ENCODE results near the gene UBL4A. TPM values are rescaled to one million over a fixed set of nuclear protein-coding genes. Genes with fewer than 3 reads are reported as not detected.

The UBL4A gene
- total RNA-seq, 1 experiment from 2014 or later = 41.3 TPM

- no peaks in the 10 kb centered on the region for H3K9me3 Mint-ChIP-seq (ENCODE audit: low read depth, unreplicated experiment)
- intact Hi-C loops (cut with micrococcal nuclease; ENCODE audit: unreplicated experiment) = no loop called here
- H3K4me3 Mint-ChIP-seq (ENCODE audit: low read depth, unreplicated experiment) = no peak overlapping the region
- no peaks in the 10 kb centered on the region for H3K27me3 Mint-ChIP-seq (ENCODE audit: unreplicated experiment)
- CTCF ChIA-PET = no interaction called here
- peaks cover 28% of the 10 kb centered on the region for H3K36me3 Mint-ChIP-seq (ENCODE audit: insufficient read depth, unreplicated experiment)
- no TSS peak for BruUV-seq (replicated peaks)
- peaks cover 6% of the 10 kb centered on the region for H3K4me1 Mint-ChIP-seq (ENCODE audit: low read depth, unreplicated experiment)
- TF ChIP-seq CTCF (IDR thresholded peaks at IDR 0.05; ENCODE audit: unreplicated experiment) = no peak
- H3K27ac Mint-ChIP-seq (ENCODE audit: unreplicated experiment) = no peak overlapping the region
- DNase-seq = no peak
These were observed 25.3 kb upstream of the UBL4A start for GRCh38 chrX:154511761-154512160.

- H3K9me3 Mint-ChIP-seq (ENCODE audit: low read depth, unreplicated experiment) = no peaks in the 10 kb centered on the region
- no peak overlapping the region for H3K27ac Mint-ChIP-seq (ENCODE audit: unreplicated experiment)
- peaks cover 18% of the 10 kb centered on the region for H3K36me3 Mint-ChIP-seq (ENCODE audit: insufficient read depth, unreplicated experiment)
- no peak for DNase-seq
- no TSS peak for BruUV-seq (replicated peaks)
- H3K27me3 Mint-ChIP-seq (ENCODE audit: unreplicated experiment) = no peaks in the 10 kb centered on the region
- no peak for TF ChIP-seq CTCF (IDR thresholded peaks at IDR 0.05; ENCODE audit: unreplicated experiment)
- no peak overlapping the region for H3K4me3 Mint-ChIP-seq (ENCODE audit: low read depth, unreplicated experiment)
- CTCF ChIA-PET = no interaction called here
- intact Hi-C loops (cut with micrococcal nuclease; ENCODE audit: unreplicated experiment) = no loop called here
- no peaks in the 10 kb centered on the region for H3K4me1 Mint-ChIP-seq (ENCODE audit: low read depth, unreplicated experiment)
These were observed 23.0 kb upstream of the UBL4A start for GRCh38 chrX:154509455-154509854.

GRCh38 chrX:154508384-154508745 is 21.9 kb upstream of the UBL4A start:
- Mint-ChIP-seq H3K9me3 (ENCODE audit: low read depth, unreplicated experiment) (no peaks in the 10 kb centered on the region), H3K27me3 (ENCODE audit: unreplicated experiment) (no peaks in the 10 kb centered on the region), H3K4me1 (ENCODE audit: low read depth, unreplicated experiment) (no peaks in the 10 kb centered on the region), H3K27ac (ENCODE audit: unreplicated experiment) (no peak overlapping the region), H3K36me3 (ENCODE audit: insufficient read depth, unreplicated experiment) (peaks cover 18% of the 10 kb centered on the region), H3K4me3 (ENCODE audit: low read depth, unreplicated experiment) (no peak overlapping the region)
- CTCF ChIA-PET = no interaction called here
- BruUV-seq (replicated peaks) = no TSS peak
- intact Hi-C loops (cut with micrococcal nuclease; ENCODE audit: unreplicated experiment) = no loop called here
- no peak for DNase-seq
- no peak for TF ChIP-seq CTCF (IDR thresholded peaks at IDR 0.05; ENCODE audit: unreplicated experiment)

GRCh38 chrX:154507673-154508383 is 21.4 kb upstream of the UBL4A start:
- Mint-ChIP-seq H3K9me3 (ENCODE audit: low read depth, unreplicated experiment) (no peaks in the 10 kb centered on the region), H3K27ac (ENCODE audit: unreplicated experiment) (no peak overlapping the region), H3K4me3 (ENCODE audit: low read depth, unreplicated experiment) (no peak overlapping the region), H3K27me3 (ENCODE audit: unreplicated experiment) (no peaks in the 10 kb centered on the region), H3K4me1 (ENCODE audit: low read depth, unreplicated experiment) (no peaks in the 10 kb centered on the region), H3K36me3 (ENCODE audit: insufficient read depth, unreplicated experiment) (peaks cover 18% of the 10 kb centered on the region)
- no TSS peak for BruUV-seq (replicated peaks)
- no peak for TF ChIP-seq CTCF (IDR thresholded peaks at IDR 0.05; ENCODE audit: unreplicated experiment)
- CTCF ChIA-PET = no interaction called here
- no peak for DNase-seq
- intact Hi-C loops (cut with micrococcal nuclease; ENCODE audit: unreplicated experiment) = no loop called here

Data from Calu3 (cell line).